ENCODE data around the gene PCSK2. TPM values are rescaled to one million over a fixed set of nuclear protein-coding genes. Genes with fewer than 3 reads are reported as not detected.

PCSK2 gene
- total and polyA plus RNA-seq, 2 of the 8 experiments (the other 6 are each of a cell fraction or from before 2014, with no cell fraction given): 1.9 to 4.2 TPM

DNA sequence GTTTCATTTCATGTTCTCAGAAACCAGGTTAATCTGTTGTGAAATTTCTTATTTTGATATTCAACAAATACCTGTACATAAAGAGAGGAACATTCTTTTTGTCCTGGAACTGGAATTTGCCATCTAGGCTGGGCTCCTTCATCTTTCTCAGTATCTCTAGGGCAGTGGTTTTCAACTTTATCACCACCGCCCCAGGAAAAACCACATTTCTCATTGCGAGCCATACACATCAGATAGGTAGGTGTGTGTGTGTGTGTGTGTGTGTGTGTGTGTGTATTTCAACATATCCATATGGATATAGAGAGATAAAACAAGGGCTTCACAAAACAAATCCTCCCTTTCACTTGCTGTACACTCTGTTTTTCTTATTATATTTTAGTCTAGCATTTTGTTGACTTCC, 280.2 kb downstream of the PCSK2 start:
- Histone ChIP-seq H3K79me1 (ENCODE audit: low read depth, low read length) (no peaks in the 10 kb centered on the region), H4K8ac (ENCODE audit: extremely low read depth, insufficient read depth, low read length) (no peak overlapping the region), H2AFZ (ENCODE audit: low read length) (no peak overlapping the region), H3K9ac (replicated peaks in 1 of 4; ENCODE audit: extremely low read depth in 1 of 4, low read depth in 3 of 4, low read length in 3 of 4) (no peak overlapping the region), H4K91ac (replicated peaks; ENCODE audit: insufficient read length, low read length) (no peak overlapping the region), H2BK5ac (ENCODE audit: low read depth, low read length) (no peak overlapping the region), H2BK15ac (ENCODE audit: low read length) (no peak overlapping the region), H3K4me1 (replicated peaks in 1 of 4; ENCODE audit: control insufficient read depth in 3 of 4, insufficient read depth in 4 of 4, low read length in 3 of 4) (peaks cover 0 to 10% (median 3%) of the 10 kb centered on the region in 4 experiments; a peak in 4 of 7 replicates), H3K9me3 (ENCODE audit: insufficient read depth in 2 of 2, low read depth in 1 of 2, low read length in 1 of 2) (no peaks in the 10 kb centered on the region), H3K18ac (ENCODE audit: extremely low read depth, low read length) (no peak overlapping the region), H2BK20ac (ENCODE audit: low read length) (no peak overlapping the region), H3K27me3 (replicated peaks in 1 of 4; ENCODE audit: control insufficient read depth in 3 of 4, extremely low read depth in 1 of 4, insufficient read depth in 3 of 4, low read length in 3 of 4) (peaks cover 0 to 9% (median 1%) of the 10 kb centered on the region in 4 experiments; a peak in 3 of 7 replicates), H3K36me3 (ENCODE audit: control insufficient read depth in 2 of 4, insufficient read depth in 4 of 4, low read length in 3 of 4) (no peaks in the 10 kb centered on the region), H3K4me2 (ENCODE audit: insufficient read depth in 1 of 2, low read depth in 2 of 2, low read length in 2 of 2) (no peak overlapping the region), H3K4me3 (ENCODE audit: extremely low read depth in 1 of 4, insufficient read depth in 2 of 4, low read depth in 3 of 4, low read length in 4 of 4) (no peak overlapping the region), H3K23ac (ENCODE audit: insufficient read length) (no peak overlapping the region), H3K79me2 (ENCODE audit: control insufficient read depth in 1 of 2, insufficient read depth in 2 of 2, low read length in 2 of 2) (no peaks in the 10 kb centered on the region), H3K56ac (replicated peaks; ENCODE audit: insufficient read length, low read depth, low read length) (no peak overlapping the region), H3K14ac (ENCODE audit: insufficient read length) (no peak overlapping the region), H2BK120ac (replicated peaks; ENCODE audit: low read depth, low read length) (no peak overlapping the region), H3K4ac (replicated peaks; ENCODE audit: insufficient read length, low read depth, low read length) (no peak overlapping the region), H4K5ac (ENCODE audit: insufficient read length, low read depth, low read length) (no peak overlapping the region), H2BK12ac (ENCODE audit: low read depth, low read length) (no peak overlapping the region), H3K23me2 (ENCODE audit: low read depth, low read length) (no peaks in the 10 kb centered on the region; the same call in 1 of the 2 replicates), H4K20me1 (replicated peaks in 1 of 2; ENCODE audit: control insufficient read depth in 1 of 2, insufficient read depth in 2 of 2, low read length in 2 of 2) (no peaks in the 10 kb centered on the region), H2AK5ac (ENCODE audit: low read depth, low read length) (no peak overlapping the region), H3K27ac (ENCODE audit: low read depth, low read length) (no peak overlapping the region)
- WGBS, 2 experiments (ENCODE audit: extremely low coverage in 1 of 2, insufficient coverage in 1 of 2, insufficient read length in 1 of 2, insufficient replicate concordance in 2 of 2, low coverage in 1 of 2, low lambda C conversion rate in 2 of 2, missing lambda C conversion rate in 1 of 2): 95% methylated on average over 2 of the region's 2 CpGs; no CpG with 5 or more reads in 1 of the 2 experiments
- no peak for TF ChIP-seq POU5F1 (IDR thresholded peaks at IDR 0.05; ENCODE audit: low read depth, low read length)
- TF ChIP-seq MAFK (IDR thresholded peaks at IDR 0.05; ENCODE audit: low read depth, low read length): no peak
- TF ChIP-seq CHD2 (IDR thresholded peaks at IDR 0.05; ENCODE audit: low read length): no peak
- no peak for TF ChIP-seq RFX5 (IDR thresholded peaks at IDR 0.05; ENCODE audit: borderline replicate concordance, low read depth, low read length)
- no peak for TF ChIP-seq BCL11A (IDR thresholded peaks at IDR 0.05; ENCODE audit: low read depth in 2 of 2, low read length in 2 of 2)
- no peak for TF ChIP-seq YY1 (IDR thresholded peaks at IDR 0.05; ENCODE audit: low read depth, low read length)
- no peak for TF ChIP-seq PHF8 (conservative IDR thresholded peaks at IDR 0.05; ENCODE audit: low read depth, low read length)
- TF ChIP-seq, protein P1, sequence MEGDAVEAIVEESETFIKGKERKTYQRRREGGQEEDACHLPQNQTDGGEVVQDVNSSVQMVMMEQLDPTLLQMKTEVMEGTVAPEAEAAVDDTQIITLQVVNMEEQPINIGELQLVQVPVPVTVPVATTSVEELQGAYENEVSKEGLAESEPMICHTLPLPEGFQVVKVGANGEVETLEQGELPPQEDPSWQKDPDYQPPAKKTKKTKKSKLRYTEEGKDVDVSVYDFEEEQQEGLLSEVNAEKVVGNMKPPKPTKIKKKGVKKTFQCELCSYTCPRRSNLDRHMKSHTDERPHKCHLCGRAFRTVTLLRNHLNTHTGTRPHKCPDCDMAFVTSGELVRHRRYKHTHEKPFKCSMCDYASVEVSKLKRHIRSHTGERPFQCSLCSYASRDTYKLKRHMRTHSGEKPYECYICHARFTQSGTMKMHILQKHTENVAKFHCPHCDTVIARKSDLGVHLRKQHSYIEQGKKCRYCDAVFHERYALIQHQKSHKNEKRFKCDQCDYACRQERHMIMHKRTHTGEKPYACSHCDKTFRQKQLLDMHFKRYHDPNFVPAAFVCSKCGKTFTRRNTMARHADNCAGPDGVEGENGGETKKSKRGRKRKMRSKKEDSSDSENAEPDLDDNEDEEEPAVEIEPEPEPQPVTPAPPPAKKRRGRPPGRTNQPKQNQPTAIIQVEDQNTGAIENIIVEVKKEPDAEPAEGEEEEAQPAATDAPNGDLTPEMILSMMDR (IDR thresholded peaks at IDR 0.05; ENCODE audit: control extremely low read depth in 1 of 3, insufficient read depth in 1 of 3, low read depth in 1 of 3, low read length in 3 of 3): no peak
- DNase-seq (ENCODE audit: low read depth in 1 of 2, low spot score in 2 of 2) (no peak), FAIRE-seq (no peak)
- ChIA-PET POLR2A (ENCODE audit: partially characterized antibody) (no interaction called here), CTCF (ENCODE audit: partially characterized antibody) (interaction anchor here (3.3 to 7.5 kb wide), 2 partner anchors 7 to 111 kb away, joined by 23 to 114 read pairs; no protein-coding TSS in a partner anchor)

All from H1 (cell line).